ENCODE measurements around the gene C5. TPM values are rescaled to one million over a fixed set of nuclear protein-coding genes. Genes with fewer than 3 reads are reported as not detected.

C5 gene
- polyA plus RNA-seq, 1 of the 3 experiments (the other 2 are of a cell fraction), result 1.8 TPM

- no peaks in the 10 kb centered on the region for H3K9me2 ChIP-seq
- H3K4me2 ChIP-seq, result no peak overlapping the region
- WGBS (ENCODE audit: low lambda C conversion rate), result 97% methylated on average over 9 of the region's 10 CpGs
- H3K9me3 ChIP-seq, result no peaks in the 10 kb centered on the region
- H2AFZ ChIP-seq (ENCODE audit: low read depth), result no peak overlapping the region
- H3K27ac ChIP-seq (ENCODE audit: low read depth in 2 of 2, low read length in 1 of 2), result no peak overlapping the region
- no peak for DNase-seq
- H3K27me3 ChIP-seq (ENCODE audit: insufficient read depth), result no peaks in the 10 kb centered on the region
- H3K4me3 ChIP-seq (ENCODE audit: low read depth in 2 of 2, low read length in 1 of 2), result no peak overlapping the region
- CTCF ChIA-PET, result no interaction called here
- POLR2A ChIA-PET, result no interaction called here
- no peaks in the 10 kb centered on the region for H3K36me3 ChIP-seq (replicated peaks in 1 of 2; ENCODE audit: control insufficient read depth in 1 of 2, insufficient read depth in 2 of 2, low read length in 1 of 2)
- no peak for TF ChIP-seq MAX (IDR thresholded peaks at IDR 0.05; ENCODE audit: low read depth)
- TF ChIP-seq POLR2AphosphoS5 (IDR thresholded peaks at IDR 0.05; ENCODE audit: low read depth, low read length), result no peak
- no peak for TF ChIP-seq TAF1 (IDR thresholded peaks at IDR 0.05; ENCODE audit: borderline replicate concordance, low read depth, low read length)
- no peaks in the 10 kb centered on the region for H3K79me2 ChIP-seq (ENCODE audit: insufficient read depth)
- no peak overlapping the region for H3K9ac ChIP-seq
- H3F3A ChIP-seq (replicated peaks; ENCODE audit: insufficient read depth), result peaks cover 21% of the 10 kb centered on the region
- no peaks in the 10 kb centered on the region for H4K20me1 ChIP-seq (ENCODE audit: insufficient read depth)
- H3K4me1 ChIP-seq (ENCODE audit: control insufficient read depth in 1 of 2, insufficient read depth in 2 of 2, low read depth in 1 of 2, low read length in 1 of 2), result peaks cover 19 to 26% of the 10 kb centered on the region in 2 experiments
Measured at GRCh38 chr9:120940573-120940972, 109.5 kb downstream of the C5 start.

- H3K4me3 ChIP-seq (ENCODE audit: low read depth in 2 of 2, low read length in 1 of 2), result no peak overlapping the region
- CTCF ChIA-PET, result interaction anchor here (1.0 to 2.2 kb wide), 5 partner anchors 22 to 221 kb away, joined by 3 to 8 read pairs (median 5); partner anchors contain the start of gene PHF19
- H3K9me2 ChIP-seq, result no peaks in the 10 kb centered on the region
- no peaks in the 10 kb centered on the region for H4K20me1 ChIP-seq (ENCODE audit: insufficient read depth)
- no peaks in the 10 kb centered on the region for H3K79me2 ChIP-seq (ENCODE audit: insufficient read depth)
- H3K27ac ChIP-seq (ENCODE audit: low read depth in 2 of 2, low read length in 1 of 2), result no peak overlapping the region
- no peaks in the 10 kb centered on the region for H3K36me3 ChIP-seq (replicated peaks in 1 of 2; ENCODE audit: control insufficient read depth in 1 of 2, insufficient read depth in 2 of 2, low read length in 1 of 2)
- peaks cover 31 to 43% of the 10 kb centered on the region in 2 experiments for H3K4me1 ChIP-seq (ENCODE audit: control insufficient read depth in 1 of 2, insufficient read depth in 2 of 2, low read depth in 1 of 2, low read length in 1 of 2)
- WGBS (ENCODE audit: low lambda C conversion rate), result 97% methylated on average over 3 of the region's 3 CpGs
- TF ChIP-seq EZH2phosphoT487 (IDR thresholded peaks at IDR 0.05; ENCODE audit: borderline replicate concordance, low read depth), result no peak
- no peak for TF ChIP-seq USF2 (IDR thresholded peaks at IDR 0.05; ENCODE audit: borderline replicate concordance, low read depth, low read length)
- TF ChIP-seq ELF1 (IDR thresholded peaks at IDR 0.05), result no peak
- no peak for TF ChIP-seq TEAD4 (IDR thresholded peaks at IDR 0.05; ENCODE audit: borderline replicate concordance, insufficient read depth)
- no peak for TF ChIP-seq TCF12 (IDR thresholded peaks at IDR 0.05)
- no peak for TF ChIP-seq FOXJ3 (CRISPR knock-in tag; IDR thresholded peaks at IDR 0.05)
- TF ChIP-seq SMC3 (IDR thresholded peaks at IDR 0.05; ENCODE audit: low read depth, low read length), result no peak
- no peak for TF ChIP-seq YY1 (IDR thresholded peaks at IDR 0.05; ENCODE audit: low read depth)
- TF ChIP-seq ZBTB33 (IDR thresholded peaks at IDR 0.05; ENCODE audit: borderline replicate concordance, low read depth), result no peak
- no peak for TF ChIP-seq CHD2 (IDR thresholded peaks at IDR 0.05; ENCODE audit: low read length, partially characterized antibody)
- no peak overlapping the region for H3K9ac ChIP-seq
- H3K9me3 ChIP-seq, result no peaks in the 10 kb centered on the region
- DNase-seq, result no peak
- no peaks in the 10 kb centered on the region for H3K27me3 ChIP-seq (ENCODE audit: insufficient read depth)
- POLR2A ChIA-PET, result no interaction called here
- H3F3A ChIP-seq (replicated peaks; ENCODE audit: insufficient read depth), result peaks cover 33% of the 10 kb centered on the region
- H2AFZ ChIP-seq (ENCODE audit: low read depth), result no peak overlapping the region
- no peak overlapping the region for H3K4me2 ChIP-seq
Measured at GRCh38 chr9:120938851-120939250, 111.2 kb downstream of the C5 start.

Measured in SK-N-SH (cell line).